ENCODE measurements around the gene MLLT1.

DNA sequence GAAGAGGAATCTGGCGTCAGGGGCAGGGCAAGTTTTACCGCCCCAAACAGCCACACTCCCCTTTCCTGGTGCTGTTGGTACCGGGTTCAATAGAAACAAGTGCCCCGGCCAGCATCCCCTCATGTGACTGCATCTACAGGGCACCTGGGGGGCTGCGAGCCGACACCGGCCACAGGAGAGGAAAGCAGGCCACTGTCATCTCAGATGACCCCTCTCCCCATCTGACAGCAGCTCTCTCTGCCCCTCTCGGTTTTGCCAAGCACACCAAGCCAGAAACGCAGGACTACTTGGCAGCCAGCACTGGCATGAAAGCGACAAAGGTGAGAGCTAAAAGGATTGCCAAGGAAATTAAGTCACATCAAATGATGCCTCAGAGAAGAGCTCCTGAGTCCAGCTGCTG lies 37.1 kb downstream of the MLLT1 start:
- no peak for TF ChIP-seq POLR2AphosphoS5 (IDR thresholded peaks at IDR 0.05; ENCODE audit: borderline replicate concordance, low read depth, low read length)
- no peak for TF ChIP-seq EZH2 (IDR thresholded peaks at IDR 0.05)
- TF ChIP-seq FOXP2 (optimal IDR thresholded peaks at IDR 0.05; ENCODE audit: control extremely low read depth, extremely low read length, insufficient read depth): no peak

Measured in SK-N-MC (cell line).